HepG2 (cell line): ENCODE measurements around the gene UBQLN1. TPM values are rescaled to one million over a fixed set of nuclear protein-coding genes. Genes with fewer than 3 reads are reported as not detected.
A peak's percentile ranks its signal among the peaks of the same experiment; 100 is the strongest.

Experiments used
- ISL2 ChIP-seq: sonication (generic); formaldehyde crosslinking; IDR thresholded peaks from 2 replicates; pipeline ENCODE4 v1.5.0; 2020; ENCODE audit warnings: missing genetic modification reagents
- ONECUT2 ChIP-seq: sonication (generic); formaldehyde crosslinking; IDR thresholded peaks from 2 replicates; pipeline ENCODE4 v1.4.0; 2020; ENCODE audit warnings: missing genetic modification reagents
- SETDB1 ChIP-seq: sonication (generic); formaldehyde crosslinking; IDR thresholded peaks from 2 replicates; pipeline ENCODE4 v1.5.1; 2020; ENCODE audit warnings: missing genetic modification reagents, mild to moderate bottlenecking, borderline replicate concordance
- STAT6 ChIP-seq: sonication (generic); formaldehyde crosslinking; IDR thresholded peaks from 2 replicates; pipeline ENCODE4 v1.4.0; 2020; ENCODE audit warnings: missing genetic modification reagents, mild to moderate bottlenecking, borderline replicate concordance
- SYNCRIP ChIP-seq: fragments of 200-400 bp; formaldehyde crosslinking; IDR thresholded peaks from 2 replicates; pipeline ENCODE4 v1.6.1; 2018; ENCODE audit warnings: mild to moderate bottlenecking, low read depth, low read length; ENCODE audit not compliant: insufficient read depth
- TFAP4 ChIP-seq: sonication (generic); IDR thresholded peaks from 2 replicates; pipeline ENCODE4 v1.6.1; 2016; ENCODE audit warnings: low read depth, borderline replicate concordance
- TOPORS ChIP-seq: sonication (generic); formaldehyde crosslinking; IDR thresholded peaks from 2 replicates; pipeline ENCODE4 v1.8.0; 2023; ENCODE audit warnings: mild to moderate bottlenecking, missing genetic modification reagents
- YY1 ChIP-seq: IDR thresholded peaks from 2 replicates; pipeline ENCODE4 v1.6.1; 2011; ENCODE audit warnings: low read length, low read depth, moderate library complexity, mild to moderate bottlenecking; ENCODE audit not compliant: insufficient read depth, insufficient replicate concordance
- ZMYM2 ChIP-seq: sonication (generic); formaldehyde crosslinking; IDR thresholded peaks from 2 replicates; pipeline ENCODE4 v1.8.0; 2022; ENCODE audit warnings: mild to moderate bottlenecking, missing genetic modification reagents
- ZNF101 ChIP-seq: sonication (generic); formaldehyde crosslinking; IDR thresholded peaks from 2 replicates; pipeline ENCODE4 v1.4.0; 2020; ENCODE audit warnings: mild to moderate bottlenecking, low read depth, missing genetic modification reagents, borderline replicate concordance
- ZNF12 ChIP-seq: sonication (generic); formaldehyde crosslinking; IDR thresholded peaks from 2 replicates; pipeline ENCODE4 v1.5.0; 2020; ENCODE audit warnings: missing genetic modification reagents
- ZNF142 ChIP-seq: sonication (generic); formaldehyde crosslinking; IDR thresholded peaks from 2 replicates; pipeline ENCODE4 v1.4.0; 2020; ENCODE audit warnings: missing genetic modification reagents
- ZNF17 ChIP-seq: sonication (generic); formaldehyde crosslinking; IDR thresholded peaks from 2 replicates; pipeline ENCODE4 v1.5.0; 2020; ENCODE audit warnings: mild to moderate bottlenecking, missing genetic modification reagents
- ZNF205 ChIP-seq: IDR thresholded peaks from 2 replicates; pipeline ENCODE4 v1.6.1; 2018; ENCODE audit warnings: missing biosample characterization, missing genetic modification reagents
- ZNF30 ChIP-seq: sonication (generic); formaldehyde crosslinking; IDR thresholded peaks from 2 replicates; pipeline ENCODE4 v1.5.0; 2020; ENCODE audit warnings: mild to moderate bottlenecking, missing genetic modification reagents
- ZNF432 ChIP-seq: sonication (generic); formaldehyde crosslinking; IDR thresholded peaks from 2 replicates; pipeline ENCODE4 v1.5.0; 2020; ENCODE audit warnings: missing genetic modification reagents, mild to moderate bottlenecking, borderline replicate concordance
- polyA plus RNA-seq, 8 experiments: library from polyadenylated mRNA; depleted of rRNA in 3 of 8; stranded (reverse) in 7 of 8; unstranded in 1 of 8; fragments of >200 nt; fragmentation: Illumina TruSeq in 4 of 8; extraction: Trizol in 4 of 8; gene quantifications; 2 replicates each; pipeline versions ENCODE4 v1.2.1 to v1.2.3, GENCODE V29; 2011 to 2016; ENCODE audit warnings: low read depth in 4 of 8, missing spikeins in 1 of 8, mixed read lengths in 1 of 8; ENCODE audit not compliant: insufficient read depth in 1 of 8
- total RNA-seq, 5 experiments: library from RNA; depleted of rRNA; stranded (reverse); fragments of >200 nt; fragmentation: Illumina TruSeq; extraction: Trizol; gene quantifications; 2 replicates each; pipeline ENCODE4 v1.2.3, GENCODE V29; 2016; ENCODE audit warnings: low read depth in 1 of 5

Gene UBQLN1
- total and polyA plus RNA-seq, 2 of the 13 experiments (the other 11 are each of a cell fraction or from before 2014, with no cell fraction given) = 78.1 to 83.8 TPM

DNA sequence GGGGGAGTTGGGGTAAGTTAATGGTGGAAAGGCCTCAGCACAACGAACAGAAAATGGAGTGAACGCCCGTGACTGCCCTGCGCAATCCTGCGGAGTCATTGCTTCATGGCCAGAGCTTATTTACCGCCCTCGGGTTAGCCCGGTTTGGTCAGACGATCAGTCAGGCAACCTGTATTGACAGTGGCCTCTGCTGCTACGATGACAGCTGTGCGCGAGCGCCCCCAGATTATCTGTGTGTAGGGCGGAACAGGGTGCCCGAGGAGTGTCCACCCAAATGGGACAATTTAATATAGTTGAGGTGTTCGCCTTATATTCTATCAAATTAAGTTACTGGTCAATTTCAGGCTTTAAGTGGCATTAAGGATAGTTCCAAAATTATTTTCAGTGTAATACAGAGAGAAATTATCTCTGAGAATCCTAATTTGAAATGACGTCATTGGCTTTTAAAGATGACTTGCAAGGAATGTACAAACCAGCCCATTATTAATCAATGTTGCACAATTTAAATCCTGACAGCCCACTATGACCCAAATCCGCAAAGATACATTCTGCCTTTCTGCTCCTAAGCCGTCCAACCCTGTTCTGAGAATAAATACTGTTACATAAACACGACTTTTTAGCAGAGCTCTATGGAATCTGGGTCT is 879 bp upstream of the UBQLN1 start (continued):
- no peak for TF ChIP-seq STAT6 (CRISPR knock-in tag)
- TF ChIP-seq ZNF30 = 0 out of 2 replicates have a peak, but pooled peaks have one; percentile 70
- peak; percentile 6; the same call in 1 of the 2 replicates for TF ChIP-seq TOPORS (CRISPR knock-in tag)
- TF ChIP-seq ONECUT2 = no peak
- no peak for TF ChIP-seq ZNF12 (CRISPR knock-in tag)
- TF ChIP-seq SETDB1 (CRISPR knock-in tag) = no peak
- TF ChIP-seq YY1 = peak; percentile 39
- no peak for TF ChIP-seq ISL2
- TF ChIP-seq ZMYM2 = no peak
- 0 out of 2 replicates have a peak, but pooled peaks have one; percentile 11 for TF ChIP-seq ZNF142 (CRISPR knock-in tag)
- no peak for TF ChIP-seq ZNF101 (CRISPR knock-in tag)
- no peak for TF ChIP-seq ZNF432
- no peak for TF ChIP-seq SYNCRIP
- no peak for TF ChIP-seq ZNF17 (CRISPR knock-in tag)
- no peak for TF ChIP-seq ZNF205
- peak; percentile 50 for TF ChIP-seq TFAP4
